Skeletal muscle cell (primary cell): ENCODE results near the gene ADGRD2.
"Not testable (repeated sequence)": the region's sequence is repeated elsewhere in the genome, so short reads cannot be mapped to it uniquely, and the experiment has no call there.

Experiments
- DNase-seq: peaks from one replicate; pipeline ENCODE4 v3.0.0-alpha.2; 2010; ENCODE audit warnings: low read depth
- H3K4me3 ChIP-seq: 2 replicates; pipeline ENCODE4 v1.5.1; 2011; ENCODE audit warnings: low read depth, mild to moderate bottlenecking, control low read depth, low read length, moderate library complexity

The ADGRD2 gene

GRCh38 chr9:124450241-124450924 is at the start of gene ADGRD2:
Gene ADGRD2, plus strand, starts transcription at chr9:124450451. Its CDS starts 1,216 bp downstream, at chr9:124451667.
- no peak for DNase-seq
- H3K4me3 ChIP-seq = peak within 1 kb of the TSS; percentile 29

DNA sequence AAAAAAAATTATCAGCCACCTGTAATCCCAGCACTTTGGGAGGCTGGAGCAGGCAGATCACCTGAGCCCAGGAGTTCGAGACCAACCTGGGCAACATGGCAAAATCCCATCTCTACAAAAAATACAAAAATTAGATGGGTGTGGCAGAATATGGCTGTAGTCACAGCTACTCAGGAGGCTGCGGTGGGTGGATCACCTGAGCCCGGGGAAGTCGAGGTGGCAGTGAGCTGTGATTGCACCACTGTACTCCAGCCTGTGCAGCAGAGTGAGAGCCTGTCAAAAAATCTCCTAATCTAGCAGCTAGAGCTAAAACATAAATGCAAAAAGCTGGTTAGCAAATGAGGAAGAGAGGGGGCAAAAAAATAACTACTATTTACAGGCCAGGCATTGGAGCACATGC is 47.0 kb upstream of the ADGRD2 start:
- DNase-seq = no peak
- H3K4me3 ChIP-seq = no peak overlapping the region

DNA sequence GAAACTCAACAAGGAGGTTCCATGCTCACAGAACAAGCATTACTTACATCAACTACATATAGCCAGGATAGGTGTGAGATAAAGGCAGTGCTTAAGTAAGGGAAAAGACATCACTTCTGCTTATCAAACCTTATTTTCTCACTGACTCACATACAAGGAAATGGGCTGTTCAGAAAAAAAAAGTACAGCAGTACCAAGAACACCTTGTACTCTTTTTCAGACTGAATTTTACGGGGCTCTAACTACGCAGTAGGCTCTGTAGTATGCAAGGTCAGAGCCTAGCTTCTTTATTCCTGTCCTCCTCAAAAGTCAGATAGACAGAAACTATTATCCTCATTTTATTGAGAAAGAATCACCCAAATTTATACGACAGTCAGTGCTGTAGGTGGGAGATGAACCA is 40.8 kb upstream of the ADGRD2 start:
- H3K4me3 ChIP-seq = no peak overlapping the region
- DNase-seq = no peak

- no peak for DNase-seq
- no peak overlapping the region for H3K4me3 ChIP-seq
Measured at GRCh38 chr9:124410321-124410913, 39.8 kb upstream of the ADGRD2 start.

DNA sequence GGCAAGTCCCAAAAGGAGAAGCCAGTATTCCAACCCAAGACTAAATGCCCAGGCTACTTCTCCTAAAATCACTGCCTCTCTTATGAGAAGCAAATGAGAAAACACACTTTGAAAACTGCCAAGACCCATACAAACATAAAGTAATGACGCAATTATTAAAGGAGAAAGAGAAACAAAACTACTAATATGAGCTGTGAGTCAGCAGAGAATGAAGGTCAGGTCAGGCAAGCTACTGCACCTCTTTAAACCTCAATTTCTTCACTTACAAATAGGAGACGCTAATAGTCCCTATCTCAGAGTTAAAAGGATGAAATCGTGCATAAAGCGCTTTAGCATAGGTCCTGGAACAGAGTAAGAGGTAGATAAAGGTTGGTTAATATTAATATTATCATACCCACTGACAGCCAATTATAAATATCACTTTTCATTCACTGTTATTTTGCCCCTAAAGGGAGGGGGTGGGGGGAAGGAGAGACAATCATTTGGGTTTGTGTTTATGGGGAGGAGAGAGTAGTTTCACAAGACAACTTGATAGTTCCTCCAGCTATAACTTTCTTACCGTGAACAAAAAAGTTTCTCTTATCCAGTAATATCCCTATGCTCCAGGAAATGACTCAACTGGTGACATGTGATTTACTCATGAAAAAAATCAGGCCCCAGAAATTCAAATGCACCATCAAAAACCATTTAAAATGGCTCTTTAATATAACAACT is 38.6 kb upstream of the ADGRD2 start:
- peak; percentile 61 for DNase-seq
- H3K4me3 ChIP-seq = peak overlapping the region; percentile 16

- H3K4me3 ChIP-seq = no peak overlapping the region
- no peak for DNase-seq
Measured at GRCh38 chr9:124412228-124412575, 38.0 kb upstream of the ADGRD2 start.

DNA sequence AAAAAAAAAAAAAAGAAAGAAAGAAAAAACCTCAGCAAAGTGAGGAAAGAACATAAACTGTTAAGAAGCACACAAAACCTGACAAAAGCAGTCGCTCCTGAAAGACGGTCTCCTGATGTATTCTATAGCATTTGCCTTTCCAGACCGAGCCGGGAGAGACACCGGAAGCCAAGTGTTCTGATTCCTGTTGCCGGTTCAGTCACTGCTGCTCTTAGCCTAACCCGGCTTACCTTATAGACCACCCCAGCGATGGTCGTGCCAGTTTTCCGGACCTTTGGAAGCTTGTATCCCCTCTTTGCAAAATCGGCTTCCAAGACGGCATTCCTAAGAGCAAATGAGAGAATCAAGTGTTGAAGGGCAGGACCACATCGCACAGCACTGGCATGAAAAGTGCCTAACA is 35.6 kb upstream of the ADGRD2 start:
- peak overlapping the region; percentile 93 for H3K4me3 ChIP-seq
- DNase-seq = no peak

GRCh38 chr9:124415102-124415851 is 35.0 kb upstream of the ADGRD2 start, which contains the start of gene PSMB7:
Gene PSMB7, minus strand, starts transcription at chr9:124415442. Its CDS starts 17 bp downstream, at chr9:124415425.
- H3K4me3 ChIP-seq = peak within 1 kb of the TSS; percentile 93
- peak; percentile 83 for DNase-seq

- H3K4me3 ChIP-seq = peak overlapping the region; percentile 93
- DNase-seq = no peak
Measured at GRCh38 chr9:124415852-124416484, 34.3 kb upstream of the ADGRD2 start.

GRCh38 chr9:124419832-124420489 is 30.3 kb upstream of the ADGRD2 start:
- no peak overlapping the region for H3K4me3 ChIP-seq
- no peak for DNase-seq

DNA sequence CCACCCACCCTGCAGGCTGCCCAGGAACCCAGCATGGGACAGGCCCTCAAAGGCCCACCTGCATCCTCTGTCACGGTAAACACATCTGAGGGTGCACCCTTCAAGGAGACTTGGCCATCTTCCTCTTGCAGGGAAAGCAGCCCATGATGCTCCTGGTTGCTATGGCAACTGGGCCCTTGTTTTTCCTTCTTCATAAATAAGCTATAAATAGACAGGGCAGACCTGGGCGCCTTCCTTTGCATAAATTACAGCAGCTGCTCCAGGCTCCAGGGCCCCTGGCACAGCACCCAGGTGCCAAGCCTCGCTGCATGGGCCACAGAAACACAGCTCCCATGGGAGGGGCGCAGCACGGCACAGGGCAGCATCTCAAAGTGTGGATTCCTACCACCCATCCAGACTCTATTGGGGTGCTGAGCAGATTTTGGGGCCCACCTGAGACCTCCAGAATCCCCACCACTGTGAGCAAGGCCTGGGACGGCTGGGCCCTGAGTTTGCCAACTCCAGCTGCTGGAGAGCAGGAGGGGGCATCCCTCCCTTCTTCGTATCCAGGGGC is 29.2 kb upstream of the ADGRD2 start:
- DNase-seq = no peak

DNA sequence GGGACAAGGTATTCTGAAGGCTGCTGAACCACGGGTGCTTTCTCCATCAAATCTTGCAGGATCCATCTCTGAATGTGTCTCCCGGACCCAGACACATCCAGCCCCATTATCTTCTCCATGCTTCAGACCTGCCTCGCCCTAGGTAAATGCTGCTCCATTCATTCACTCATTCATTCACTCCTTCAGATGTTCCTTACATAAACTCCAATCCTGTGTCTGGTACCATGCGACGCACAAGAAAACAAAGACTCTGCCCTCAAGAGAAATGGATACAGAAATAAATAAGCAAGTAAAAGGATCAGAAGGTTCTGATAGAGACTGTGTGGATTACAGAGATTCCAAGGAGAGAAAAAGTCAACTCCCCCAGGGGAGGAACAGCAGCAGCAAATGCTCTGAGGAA is 27.1 kb upstream of the ADGRD2 start:
- H3K4me3 ChIP-seq = no peak overlapping the region
- no peak for DNase-seq

More for the DNA sequence above, 29.2 kb upstream of the ADGRD2 start:
- H3K4me3 ChIP-seq = no peak overlapping the region

GRCh38 chr9:124423591-124423990 is 26.7 kb upstream of the ADGRD2 start:
- no peak overlapping the region for H3K4me3 ChIP-seq

GRCh38 chr9:124425733-124426132 is 24.5 kb upstream of the ADGRD2 start:
- not testable (repeated sequence) for H3K4me3 ChIP-seq, DNase-seq

More at GRCh38 chr9:124423591-124423990, 26.7 kb upstream of the ADGRD2 start:
- no peak for DNase-seq

DNA sequence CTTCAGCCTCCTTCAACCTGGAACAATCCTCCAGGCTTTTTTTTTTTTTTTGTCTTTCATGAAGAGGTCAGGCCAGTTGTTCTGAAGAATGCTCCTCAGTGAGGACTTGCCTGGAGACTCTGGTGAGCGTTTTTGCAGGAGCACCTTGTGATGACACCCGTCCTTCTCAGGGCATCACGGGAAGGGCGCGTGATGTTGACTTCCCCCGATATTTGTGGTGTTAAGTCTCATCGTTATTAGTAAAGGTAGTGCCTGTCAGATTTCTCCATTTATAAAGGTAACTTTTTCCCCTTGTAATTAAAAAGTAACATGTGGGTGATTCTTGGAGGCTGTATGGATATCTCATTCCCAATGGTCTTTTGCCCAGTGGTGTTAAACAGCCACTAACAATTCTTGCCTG is 23.9 kb upstream of the ADGRD2 start:
- no peak for DNase-seq
- no peak overlapping the region for H3K4me3 ChIP-seq

DNA sequence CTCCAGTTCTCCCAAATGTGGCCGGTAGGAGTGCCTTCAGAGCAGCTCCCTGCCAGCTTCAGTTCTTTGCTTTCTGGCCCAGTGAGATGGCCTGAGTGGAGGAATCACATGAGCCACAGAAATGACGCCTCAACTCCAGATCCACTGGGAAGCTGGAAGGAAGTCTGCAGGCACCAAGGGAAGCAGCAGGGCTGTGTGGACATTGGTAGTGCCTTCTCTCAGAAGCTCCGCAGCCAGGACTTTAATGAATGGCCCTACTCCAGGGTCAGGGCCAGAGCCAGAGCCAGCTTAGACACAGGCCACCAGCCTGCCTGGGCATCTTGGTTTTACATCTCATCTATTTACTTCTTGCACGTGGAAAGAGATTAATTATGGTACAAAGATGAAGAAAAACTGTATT is 23.0 kb upstream of the ADGRD2 start:
- no peak for DNase-seq

DNA sequence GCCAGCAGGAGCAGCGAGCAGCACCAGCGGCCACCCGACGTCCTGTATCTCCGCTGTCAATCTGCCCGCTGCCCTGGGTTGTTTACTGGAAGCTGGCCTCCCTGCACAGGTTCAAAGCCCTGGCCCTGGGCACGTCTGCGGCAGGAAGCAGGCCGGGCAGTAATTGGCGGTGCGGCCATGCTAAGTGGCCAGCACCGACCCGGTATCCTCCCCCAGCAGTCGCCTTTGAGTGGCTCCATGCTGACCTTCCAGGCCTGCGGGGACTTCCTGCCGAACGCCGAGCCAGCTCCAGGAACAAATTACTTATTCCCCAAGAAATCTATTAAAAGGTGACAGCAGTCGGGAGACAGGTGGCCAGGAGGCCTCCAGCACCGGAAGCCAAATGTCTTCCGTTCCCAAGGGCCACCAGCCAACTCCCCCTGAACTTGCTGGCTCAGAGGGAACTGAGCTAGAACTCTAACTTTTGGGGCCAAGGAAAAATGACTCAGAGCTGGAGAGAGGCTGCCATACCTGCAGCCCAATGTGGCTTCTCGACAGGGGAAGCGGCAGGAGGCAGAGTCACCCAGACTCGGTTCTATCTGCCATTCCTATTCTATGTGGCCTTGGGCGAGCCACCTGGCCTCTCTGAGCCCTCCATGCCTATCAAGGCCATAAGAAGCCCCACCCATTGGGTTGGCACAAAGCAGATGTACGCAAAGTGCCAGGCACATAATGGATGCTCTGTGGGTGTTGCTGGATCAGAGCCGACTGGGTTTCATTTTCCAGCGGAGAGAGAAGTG is 21.3 kb upstream of the ADGRD2 start:
- H3K4me3 ChIP-seq = no peak overlapping the region
- DNase-seq = no peak

More for the DNA sequence above, 23.0 kb upstream of the ADGRD2 start:
- H3K4me3 ChIP-seq = no peak overlapping the region

DNA sequence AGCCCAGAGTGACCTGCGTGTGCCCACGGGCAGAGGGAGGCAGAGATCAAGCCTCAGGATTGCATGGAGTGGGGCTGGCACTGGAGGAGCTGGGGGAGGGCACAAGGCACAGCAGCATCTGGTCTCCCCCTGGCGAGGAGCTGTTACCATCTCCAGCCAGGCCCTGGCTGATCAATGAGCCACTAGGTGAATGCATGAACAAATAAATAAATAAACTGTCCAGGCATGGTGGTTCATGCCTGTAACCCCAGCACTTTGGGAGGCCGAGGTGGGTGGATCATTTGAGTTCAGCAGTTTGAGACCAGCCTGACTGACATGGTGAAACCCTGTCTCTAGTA is 20.8 kb upstream of the ADGRD2 start:
- no peak overlapping the region for H3K4me3 ChIP-seq
- DNase-seq = no peak
